IPS-18c (cell line): Measurements from ENCODE around the gene PAQR5.

Experiments
- H3K4me3 ChIP-seq: 2 replicates; pipeline ENCODE4 v1.7.0; 2013; ENCODE audit warnings: low read depth, mild to moderate bottlenecking, low read length, moderate library complexity; ENCODE audit not compliant: insufficient read depth
- H3K9me3 ChIP-seq: one replicate; pipeline ENCODE4 v1.6.1; 2013; ENCODE audit warnings: mild to moderate bottlenecking, low read length, moderate library complexity; ENCODE audit not compliant: control insufficient read depth, insufficient read depth

PAQR5 gene

GRCh38 chr15:69305933-69306568 lies 7.3 kb downstream of the PAQR5 start:
- Histone ChIP-seq H3K4me3 (no peak overlapping the region), H3K9me3 (no peaks in the 10 kb centered on the region)

- H3K4me3 ChIP-seq = no peak overlapping the region
- no peaks in the 10 kb centered on the region for H3K9me3 ChIP-seq
These were observed 9.2 kb downstream of the PAQR5 start for GRCh38 chr15:69307939-69308338.

- no peak overlapping the region for H3K4me3 ChIP-seq
- H3K9me3 ChIP-seq = no peaks in the 10 kb centered on the region
These were observed 10.2 kb downstream of the PAQR5 start for GRCh38 chr15:69308949-69309348.

- no peaks in the 10 kb centered on the region for H3K9me3 ChIP-seq
- no peak overlapping the region for H3K4me3 ChIP-seq
These were observed 12.6 kb downstream of the PAQR5 start for GRCh38 chr15:69311319-69311721.

GRCh38 chr15:69313432-69314000 lies 14.8 kb downstream of the PAQR5 start:
- Histone ChIP-seq H3K9me3 (no peaks in the 10 kb centered on the region), H3K4me3 (no peak overlapping the region)

- H3K4me3 ChIP-seq = no peak overlapping the region
- H3K9me3 ChIP-seq = no peaks in the 10 kb centered on the region
These were observed 15.4 kb downstream of the PAQR5 start for GRCh38 chr15:69314131-69314530.

GRCh38 chr15:69314736-69315135 lies 16.0 kb downstream of the PAQR5 start:
- H3K9me3 ChIP-seq = no peaks in the 10 kb centered on the region
- H3K4me3 ChIP-seq = no peak overlapping the region

GRCh38 chr15:69315402-69316110 lies 16.8 kb downstream of the PAQR5 start:
- Histone ChIP-seq H3K4me3 (no peak overlapping the region), H3K9me3 (no peaks in the 10 kb centered on the region)

- no peaks in the 10 kb centered on the region for H3K9me3 ChIP-seq
- no peak overlapping the region for H3K4me3 ChIP-seq
These were observed 17.6 kb downstream of the PAQR5 start for GRCh38 chr15:69316291-69316690.

GRCh38 chr15:69317392-69317841 lies 18.7 kb downstream of the PAQR5 start:
- Histone ChIP-seq H3K4me3 (no peak overlapping the region), H3K9me3 (no peaks in the 10 kb centered on the region)

- Histone ChIP-seq H3K4me3 (no peak overlapping the region), H3K9me3 (no peaks in the 10 kb centered on the region)
These were observed 19.3 kb downstream of the PAQR5 start for GRCh38 chr15:69318033-69318432.

GRCh38 chr15:69319384-69320375 lies 21.0 kb downstream of the PAQR5 start:
- no peaks in the 10 kb centered on the region for H3K9me3 ChIP-seq
- no peak overlapping the region for H3K4me3 ChIP-seq

- Histone ChIP-seq H3K4me3 (no peak overlapping the region), H3K9me3 (no peaks in the 10 kb centered on the region)
These were observed 22.4 kb downstream of the PAQR5 start for GRCh38 chr15:69320977-69321554.

- Histone ChIP-seq H3K9me3 (no peaks in the 10 kb centered on the region), H3K4me3 (no peak overlapping the region)
These were observed 25.2 kb downstream of the PAQR5 start for GRCh38 chr15:69323893-69324430.

GRCh38 chr15:69324565-69324964 lies 25.9 kb downstream of the PAQR5 start:
- Histone ChIP-seq H3K4me3 (no peak overlapping the region), H3K9me3 (no peaks in the 10 kb centered on the region)

- no peak overlapping the region for H3K4me3 ChIP-seq
- no peaks in the 10 kb centered on the region for H3K9me3 ChIP-seq
These were observed 26.8 kb downstream of the PAQR5 start for GRCh38 chr15:69325456-69325971.

- Histone ChIP-seq H3K4me3 (no peak overlapping the region), H3K9me3 (no peaks in the 10 kb centered on the region)
These were observed 29.4 kb downstream of the PAQR5 start for GRCh38 chr15:69328080-69328479.
